GM10266 (cell line): ENCODE measurements around the gene NKD1.

Experiments
- DNase-seq: peaks from one replicate; pipeline ENCODE4 v3.0.0; 2012; ENCODE audit errors: extremely low spot score
- TF ChIP-seq, protein P1 (sequence below): IDR thresholded peaks from 2 replicates; pipeline ENCODE4 v1.5.1; 2012; ENCODE audit warnings: mild to moderate bottlenecking, low read depth; ENCODE audit not compliant: control insufficient read depth, insufficient read depth; ENCODE audit errors: missing control alignments

NKD1 gene

DNA sequence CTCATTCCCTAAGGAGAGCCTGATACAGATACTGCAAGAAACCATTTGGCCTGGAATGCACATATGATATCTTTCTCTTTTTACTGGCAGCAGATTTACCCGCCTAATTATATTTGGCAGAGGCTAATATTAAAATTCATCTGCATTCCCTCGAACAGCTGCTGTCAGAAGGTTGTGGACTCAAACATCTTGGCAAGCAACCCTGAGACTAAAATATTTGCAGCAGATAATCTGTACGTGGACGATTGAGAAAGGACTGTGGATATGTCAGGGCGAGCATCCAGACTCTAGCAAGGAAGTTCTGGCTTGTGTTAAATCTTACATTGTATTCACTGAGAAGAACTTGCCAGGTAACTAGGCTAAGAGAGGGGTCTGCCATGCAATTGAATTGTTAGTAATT lies 67.7 kb downstream of the NKD1 start:
- TF ChIP-seq, protein P1, sequence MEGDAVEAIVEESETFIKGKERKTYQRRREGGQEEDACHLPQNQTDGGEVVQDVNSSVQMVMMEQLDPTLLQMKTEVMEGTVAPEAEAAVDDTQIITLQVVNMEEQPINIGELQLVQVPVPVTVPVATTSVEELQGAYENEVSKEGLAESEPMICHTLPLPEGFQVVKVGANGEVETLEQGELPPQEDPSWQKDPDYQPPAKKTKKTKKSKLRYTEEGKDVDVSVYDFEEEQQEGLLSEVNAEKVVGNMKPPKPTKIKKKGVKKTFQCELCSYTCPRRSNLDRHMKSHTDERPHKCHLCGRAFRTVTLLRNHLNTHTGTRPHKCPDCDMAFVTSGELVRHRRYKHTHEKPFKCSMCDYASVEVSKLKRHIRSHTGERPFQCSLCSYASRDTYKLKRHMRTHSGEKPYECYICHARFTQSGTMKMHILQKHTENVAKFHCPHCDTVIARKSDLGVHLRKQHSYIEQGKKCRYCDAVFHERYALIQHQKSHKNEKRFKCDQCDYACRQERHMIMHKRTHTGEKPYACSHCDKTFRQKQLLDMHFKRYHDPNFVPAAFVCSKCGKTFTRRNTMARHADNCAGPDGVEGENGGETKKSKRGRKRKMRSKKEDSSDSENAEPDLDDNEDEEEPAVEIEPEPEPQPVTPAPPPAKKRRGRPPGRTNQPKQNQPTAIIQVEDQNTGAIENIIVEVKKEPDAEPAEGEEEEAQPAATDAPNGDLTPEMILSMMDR: no peak
- DNase-seq: no peak

DNA sequence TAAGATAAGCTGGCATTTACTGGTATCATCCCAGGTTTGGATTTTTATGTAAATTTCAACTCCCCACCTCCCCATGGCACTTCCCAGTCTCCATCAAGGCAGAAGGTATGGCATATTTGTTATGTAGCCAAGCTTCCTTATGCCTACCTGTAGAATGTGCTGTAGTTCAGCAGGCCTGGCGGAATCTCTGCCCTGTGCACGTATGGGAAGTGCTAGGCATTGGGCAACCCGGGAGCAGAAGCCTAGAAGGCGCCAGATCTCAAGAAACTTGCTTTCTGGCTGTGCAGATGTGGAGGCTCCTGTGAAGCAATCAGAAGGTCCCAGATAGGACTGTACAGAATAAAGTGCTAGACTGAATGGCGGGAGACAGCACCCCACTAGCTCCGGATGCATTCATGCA lies 68.2 kb downstream of the NKD1 start:
- TF ChIP-seq, protein P1: no peak
- DNase-seq: no peak

DNA sequence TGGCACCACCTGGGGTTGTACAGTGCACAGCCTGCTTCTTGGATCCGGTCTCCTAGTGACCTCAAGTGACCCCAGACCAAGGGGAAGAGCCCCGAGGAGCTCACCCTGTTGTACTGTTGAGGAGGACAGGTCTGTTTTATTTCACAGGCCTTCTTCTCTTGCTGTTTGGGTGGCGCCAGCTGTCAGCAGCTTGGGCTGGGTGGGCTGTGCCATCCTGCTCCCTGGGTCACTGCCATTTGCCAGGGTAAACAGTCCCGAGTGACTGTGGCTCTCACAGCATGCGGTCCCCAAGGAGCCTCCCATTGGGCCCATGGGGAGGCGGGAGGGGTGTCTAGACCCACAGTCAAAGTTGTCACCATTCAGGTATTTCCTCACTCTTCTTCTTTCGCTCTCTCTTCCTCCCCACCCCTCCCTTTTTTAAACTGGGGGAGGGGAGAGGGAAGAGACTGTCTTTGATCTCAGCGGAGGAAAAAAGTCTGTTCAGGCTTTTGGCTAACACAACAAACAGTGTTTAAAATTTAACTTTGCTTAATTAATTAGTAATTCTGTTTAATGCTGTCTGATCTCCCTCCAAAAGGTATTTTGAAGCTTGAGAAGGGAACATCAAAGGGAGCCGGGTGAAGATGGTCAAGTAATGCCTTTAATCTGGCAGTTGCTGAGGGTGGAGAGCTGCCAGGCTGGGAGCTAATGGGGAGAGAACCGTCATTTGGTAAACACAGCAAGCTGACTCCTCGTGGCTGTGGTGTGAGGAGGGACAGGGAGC lies 68.9 kb downstream of the NKD1 start:
- no peak for DNase-seq
- TF ChIP-seq, protein P1: no peak

DNA sequence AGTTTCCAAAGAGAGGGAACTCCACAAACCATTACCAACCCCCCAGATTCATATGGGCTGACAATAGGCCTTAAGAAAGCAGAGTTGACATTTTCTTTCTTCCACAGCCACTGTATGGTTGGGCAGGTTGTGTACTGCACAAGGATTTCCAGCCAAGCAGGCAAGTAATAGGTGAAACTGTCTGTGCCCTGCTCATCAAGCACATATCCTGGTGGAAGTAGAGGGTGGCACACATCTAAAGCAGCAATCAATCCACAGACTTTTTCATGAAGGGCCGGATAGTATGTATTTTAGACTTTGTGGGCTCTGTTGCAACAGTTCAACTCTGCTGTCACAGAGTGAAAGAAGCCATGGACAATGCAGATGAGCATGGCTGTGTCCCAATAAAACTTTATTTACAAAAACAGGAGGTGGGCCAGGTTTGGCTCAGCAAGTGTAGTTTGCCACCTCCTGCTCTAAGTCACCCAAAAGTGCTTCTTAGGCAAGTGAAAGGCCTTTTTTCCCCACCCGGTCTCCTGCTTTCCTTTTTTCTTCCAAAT lies 69.5 kb downstream of the NKD1 start:
- TF ChIP-seq, protein P1: no peak
- no peak for DNase-seq

DNA sequence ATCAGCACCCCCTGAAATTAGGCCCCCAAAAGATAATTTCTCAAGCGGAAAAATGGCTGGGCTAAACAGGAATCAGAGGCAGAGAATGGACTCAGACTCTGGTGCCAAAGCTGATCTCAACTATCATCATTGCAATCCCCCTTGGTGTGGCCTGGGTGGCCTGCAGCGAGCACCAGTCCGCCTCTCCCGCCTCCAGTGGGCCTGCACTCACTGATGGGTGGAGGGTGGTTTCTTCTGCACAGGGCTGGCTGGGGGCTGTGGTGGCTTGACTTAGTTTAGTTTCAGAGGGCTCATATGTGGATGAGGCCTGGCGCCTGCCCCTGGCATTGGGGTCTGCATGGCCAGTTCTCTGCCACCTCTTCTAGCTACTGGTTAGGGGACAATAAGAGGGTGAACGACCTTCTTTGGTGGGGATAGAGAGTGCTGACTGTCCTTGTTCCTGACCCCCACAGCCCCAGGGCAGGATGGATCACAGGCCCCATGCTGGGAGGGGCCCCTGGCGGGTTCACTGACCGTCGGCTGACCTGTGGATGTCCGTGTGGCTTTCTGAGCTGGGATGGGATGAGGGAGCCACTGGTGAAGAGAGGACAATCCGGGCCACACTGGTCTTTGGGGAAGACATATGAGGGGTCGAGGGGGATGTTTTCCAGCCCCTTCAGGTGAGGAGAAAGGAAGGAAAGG lies 70.2 kb downstream of the NKD1 start:
- DNase-seq: no peak
- TF ChIP-seq, protein P1: no peak

DNA sequence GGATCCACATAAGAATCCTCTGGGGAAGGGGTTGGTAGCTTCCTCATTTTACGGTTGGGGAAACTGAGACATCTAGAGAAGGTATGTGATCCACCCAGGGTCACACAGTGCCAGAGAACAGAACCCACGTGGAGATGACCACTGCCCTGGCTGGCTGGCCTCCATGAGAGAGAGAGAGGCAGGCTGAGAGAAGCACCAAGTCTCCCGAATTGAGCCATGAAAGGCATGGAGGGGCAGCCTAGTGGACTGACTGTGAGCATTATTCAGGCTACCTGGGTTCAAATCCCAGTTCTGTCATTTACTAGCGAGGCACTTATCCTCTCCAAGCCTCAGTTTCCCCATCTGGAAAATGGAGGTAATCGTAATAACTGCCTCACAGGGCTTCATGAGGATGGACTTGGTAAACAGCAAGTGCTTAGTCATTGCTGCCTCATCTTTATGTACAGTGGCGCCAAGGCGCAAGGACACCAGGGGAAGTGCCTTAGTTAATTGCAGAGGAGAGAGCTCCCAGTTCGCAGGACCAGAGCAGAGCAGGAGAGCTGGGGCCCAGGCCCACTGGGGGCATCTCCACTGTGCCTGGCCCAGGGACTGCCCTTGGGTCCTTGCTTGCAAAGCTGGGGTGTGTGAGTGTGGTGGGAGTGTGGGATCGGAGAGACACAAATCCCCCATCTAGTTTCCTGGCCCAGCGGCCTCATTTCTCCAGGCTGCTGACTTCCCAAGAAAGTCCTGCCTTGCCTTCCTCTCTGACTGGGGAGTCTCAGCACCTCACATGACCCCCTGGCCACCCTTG lies 71.7 kb downstream of the NKD1 start:
- TF ChIP-seq, protein P1: no peak
- no peak for DNase-seq
